ENCODE measurements around the gene ACD.

DNA sequence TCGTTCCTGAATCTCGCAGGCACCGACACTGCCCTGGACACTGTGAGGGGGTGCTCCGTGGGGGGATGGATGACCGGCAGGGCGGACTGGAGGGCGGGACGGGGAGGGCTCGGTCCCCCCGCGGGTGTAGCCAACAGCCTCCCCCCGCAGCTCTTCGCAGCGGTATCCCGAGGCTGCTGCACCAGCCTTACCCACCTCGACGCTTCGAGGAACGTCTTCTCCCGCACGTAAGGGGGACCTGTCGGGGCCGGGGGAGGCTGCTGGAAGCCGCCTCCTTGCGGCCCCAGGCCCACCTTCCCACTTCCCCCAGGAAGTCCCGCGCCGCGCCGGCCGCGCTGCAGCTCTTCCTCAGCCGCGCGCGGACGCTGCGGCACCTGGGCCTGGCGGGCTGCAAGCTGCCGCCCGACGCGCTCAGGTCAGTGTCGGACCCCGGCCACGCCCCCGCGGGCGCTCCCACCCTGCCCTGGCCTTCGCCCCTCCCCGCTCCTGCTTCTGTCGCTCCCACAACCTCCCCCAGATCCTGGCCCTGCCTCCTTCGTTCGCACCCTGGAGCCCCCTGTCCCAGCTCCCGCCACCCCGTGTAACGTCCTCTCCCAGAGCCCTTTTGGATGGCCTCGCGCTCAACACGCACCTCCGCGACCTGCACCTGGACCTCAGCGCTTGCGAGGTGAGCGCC lies 11.8 kb downstream of the ACD start:
- TF ChIP-seq, protein P1, sequence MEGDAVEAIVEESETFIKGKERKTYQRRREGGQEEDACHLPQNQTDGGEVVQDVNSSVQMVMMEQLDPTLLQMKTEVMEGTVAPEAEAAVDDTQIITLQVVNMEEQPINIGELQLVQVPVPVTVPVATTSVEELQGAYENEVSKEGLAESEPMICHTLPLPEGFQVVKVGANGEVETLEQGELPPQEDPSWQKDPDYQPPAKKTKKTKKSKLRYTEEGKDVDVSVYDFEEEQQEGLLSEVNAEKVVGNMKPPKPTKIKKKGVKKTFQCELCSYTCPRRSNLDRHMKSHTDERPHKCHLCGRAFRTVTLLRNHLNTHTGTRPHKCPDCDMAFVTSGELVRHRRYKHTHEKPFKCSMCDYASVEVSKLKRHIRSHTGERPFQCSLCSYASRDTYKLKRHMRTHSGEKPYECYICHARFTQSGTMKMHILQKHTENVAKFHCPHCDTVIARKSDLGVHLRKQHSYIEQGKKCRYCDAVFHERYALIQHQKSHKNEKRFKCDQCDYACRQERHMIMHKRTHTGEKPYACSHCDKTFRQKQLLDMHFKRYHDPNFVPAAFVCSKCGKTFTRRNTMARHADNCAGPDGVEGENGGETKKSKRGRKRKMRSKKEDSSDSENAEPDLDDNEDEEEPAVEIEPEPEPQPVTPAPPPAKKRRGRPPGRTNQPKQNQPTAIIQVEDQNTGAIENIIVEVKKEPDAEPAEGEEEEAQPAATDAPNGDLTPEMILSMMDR (IDR thresholded peaks at IDR 0.05) = no peak
- no peak for TF ChIP-seq POLR2A (IDR thresholded peaks at IDR 0.05)

Data from body of pancreas (tissue), 4 donors.